Retina (tissue), 1 donor: ENCODE data around the gene MACROD2.
"Not testable (repeated sequence)": the region's sequence is repeated elsewhere in the genome, so short reads cannot be mapped to it uniquely, and the experiment has no call there.

ENCODE experiments used
- DNase-seq: peaks from one replicate; pipeline ENCODE4 v3.0.0-alpha.2; 2016

MACROD2 gene

DNA sequence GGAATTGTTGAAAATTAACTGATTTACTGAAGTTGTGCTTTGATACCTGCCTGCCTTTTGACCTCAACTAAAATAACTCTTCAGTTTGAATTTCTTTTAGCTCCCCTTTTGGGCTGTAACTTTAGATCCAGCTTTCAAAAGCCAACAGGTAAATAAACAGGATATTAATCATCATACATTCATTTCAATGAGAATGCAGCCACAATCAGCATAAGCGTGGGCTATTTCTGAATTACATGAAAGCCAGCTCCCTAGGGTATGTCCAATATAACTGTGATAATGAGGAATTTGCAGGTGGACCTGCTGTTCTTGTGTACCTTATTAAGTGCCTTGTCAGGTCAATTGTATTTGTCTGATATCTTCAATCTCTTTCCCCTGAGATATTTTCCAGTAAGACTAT, 1747.3 kb downstream of the MACROD2 start:
- DNase-seq: no peak

DNA sequence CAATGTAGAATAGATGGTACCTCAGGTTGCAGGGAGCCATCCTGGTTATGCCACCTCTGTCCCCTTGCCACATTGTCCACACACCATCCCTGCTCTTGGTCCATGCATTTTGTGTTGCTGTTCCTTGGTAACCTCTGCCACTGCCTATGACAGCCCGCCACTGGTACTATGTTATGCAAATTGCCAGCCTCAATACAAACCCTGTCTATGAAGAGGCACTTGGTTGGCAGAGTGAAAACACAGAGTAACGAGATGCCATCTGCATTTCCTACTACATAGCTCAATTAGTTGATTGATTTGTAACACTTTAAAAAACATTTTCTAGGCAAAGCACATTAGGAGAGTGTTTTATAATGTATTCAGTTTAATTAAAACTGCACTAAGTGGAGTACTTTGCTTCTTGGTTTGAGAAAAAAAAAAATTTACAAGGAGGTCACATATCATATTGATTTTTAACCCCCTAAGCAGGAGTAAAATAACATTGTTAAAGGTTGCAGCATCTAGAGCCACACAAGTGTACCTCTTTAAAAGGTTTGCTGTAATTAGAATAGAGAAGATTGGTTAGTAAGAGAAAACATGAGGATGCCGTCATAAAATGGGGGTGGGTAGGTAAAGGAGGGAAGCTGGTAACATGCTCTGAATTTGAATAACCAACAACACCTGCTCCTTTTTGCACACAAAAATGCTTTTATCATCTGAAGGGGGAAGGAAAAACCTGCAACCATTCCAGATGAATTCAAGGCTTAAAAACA, 1760.9 kb downstream of the MACROD2 start:
- DNase-seq: no peak

DNA sequence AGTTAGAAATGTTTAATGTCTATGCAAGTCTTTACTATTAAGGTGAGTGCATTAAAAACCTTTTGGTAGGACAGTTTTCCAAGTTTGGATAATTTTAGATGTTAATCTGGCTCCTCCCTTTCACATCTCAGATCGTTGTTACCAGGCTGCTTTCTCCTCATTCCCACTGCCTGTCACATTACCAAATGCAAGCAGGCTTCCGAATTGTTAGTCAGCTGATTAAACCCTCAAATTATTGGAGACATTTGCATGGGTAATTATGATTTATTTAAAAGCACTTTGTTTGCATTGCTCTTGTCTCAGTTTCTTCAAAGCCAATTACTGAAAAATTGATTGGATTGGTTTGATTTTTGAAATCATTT, 1761.4 kb downstream of the MACROD2 start:
- no peak for DNase-seq

DNA sequence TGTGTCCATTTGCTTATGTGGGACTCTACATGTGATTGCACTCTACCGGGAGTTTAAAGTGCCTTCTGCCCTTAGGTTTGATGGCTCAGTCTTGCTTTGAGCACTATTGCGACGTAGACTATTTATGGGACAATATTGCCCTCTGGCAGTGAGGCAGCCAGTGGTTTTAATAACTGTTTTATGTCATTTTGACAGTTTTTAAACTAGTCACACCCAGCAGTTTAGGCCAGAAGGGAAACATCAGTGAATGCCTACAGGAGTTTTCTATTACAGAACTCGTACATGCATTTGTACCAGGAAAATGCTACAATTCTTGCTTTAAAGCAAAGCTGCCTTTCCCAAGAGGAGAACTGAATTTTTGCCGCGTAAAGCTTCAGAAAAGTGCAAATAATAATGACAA, 1764.3 kb downstream of the MACROD2 start:
- DNase-seq: no peak

DNA sequence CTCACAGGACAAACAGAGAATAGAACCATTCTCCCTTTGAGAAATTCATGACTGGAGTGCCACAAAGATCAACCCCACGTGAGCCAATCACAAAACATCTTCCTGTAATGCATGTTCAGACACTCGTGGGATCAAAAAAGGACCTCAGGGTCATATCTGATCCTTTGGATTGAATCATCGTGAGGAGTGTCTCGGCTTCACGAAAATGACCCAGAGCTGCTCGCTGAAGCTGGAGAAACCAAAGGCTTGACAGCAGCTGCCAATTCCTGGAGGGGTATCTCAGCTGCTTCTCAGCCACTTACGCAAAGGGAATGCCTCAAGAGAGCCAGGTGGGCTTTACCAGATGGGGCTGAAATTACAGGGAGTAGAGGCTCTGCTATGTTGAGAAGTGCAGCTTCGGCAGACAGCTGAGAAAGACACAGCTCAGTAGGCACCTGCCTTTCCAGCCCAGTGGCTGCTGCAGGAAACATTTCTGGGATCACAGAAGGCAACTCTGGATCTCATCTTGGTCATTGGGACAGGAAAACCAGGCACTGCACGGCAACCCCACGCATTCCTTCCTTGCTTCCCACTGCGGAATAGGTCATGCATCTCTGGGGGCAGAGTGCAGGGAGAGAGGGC, 1764.8 kb downstream of the MACROD2 start:
- peak; percentile 49 for DNase-seq

DNA sequence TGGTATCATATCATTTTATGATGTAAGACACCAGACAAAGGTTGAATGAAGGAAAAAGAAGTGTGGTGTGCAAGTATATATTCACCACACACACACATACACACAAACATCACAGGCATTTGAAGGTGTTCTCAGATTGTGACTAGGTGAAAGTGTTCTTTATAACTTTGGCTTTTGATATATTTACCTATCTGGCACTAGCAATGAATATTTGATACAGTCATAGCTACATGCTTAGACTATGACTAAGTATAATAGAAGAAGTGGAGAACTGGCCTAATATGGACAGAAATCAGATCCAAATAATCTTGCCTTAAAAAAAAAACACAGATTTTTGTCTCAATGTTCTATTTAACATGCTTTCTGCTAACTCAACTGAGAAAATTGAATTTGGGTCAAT, 1768.0 kb downstream of the MACROD2 start:
- no peak for DNase-seq

DNA sequence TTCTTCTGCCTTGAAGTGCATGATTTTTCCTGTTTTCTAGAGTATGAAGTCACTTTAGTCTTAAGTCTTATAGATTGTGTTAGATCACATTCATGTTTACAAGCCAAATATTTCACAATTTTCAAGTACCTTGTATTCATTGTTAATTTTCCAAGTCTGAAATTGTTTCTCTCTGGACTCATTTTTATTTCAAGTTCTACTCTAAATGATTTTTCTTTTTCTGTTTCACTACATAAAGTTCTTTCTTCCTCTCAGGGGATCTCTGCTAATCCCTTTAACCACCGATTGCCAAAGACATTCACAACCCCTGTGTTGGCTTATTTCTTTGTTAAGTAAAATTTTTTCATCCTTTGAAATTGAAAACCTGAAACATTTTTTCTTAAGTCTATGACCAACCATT, 1772.3 kb downstream of the MACROD2 start:
- no peak for DNase-seq

DNA sequence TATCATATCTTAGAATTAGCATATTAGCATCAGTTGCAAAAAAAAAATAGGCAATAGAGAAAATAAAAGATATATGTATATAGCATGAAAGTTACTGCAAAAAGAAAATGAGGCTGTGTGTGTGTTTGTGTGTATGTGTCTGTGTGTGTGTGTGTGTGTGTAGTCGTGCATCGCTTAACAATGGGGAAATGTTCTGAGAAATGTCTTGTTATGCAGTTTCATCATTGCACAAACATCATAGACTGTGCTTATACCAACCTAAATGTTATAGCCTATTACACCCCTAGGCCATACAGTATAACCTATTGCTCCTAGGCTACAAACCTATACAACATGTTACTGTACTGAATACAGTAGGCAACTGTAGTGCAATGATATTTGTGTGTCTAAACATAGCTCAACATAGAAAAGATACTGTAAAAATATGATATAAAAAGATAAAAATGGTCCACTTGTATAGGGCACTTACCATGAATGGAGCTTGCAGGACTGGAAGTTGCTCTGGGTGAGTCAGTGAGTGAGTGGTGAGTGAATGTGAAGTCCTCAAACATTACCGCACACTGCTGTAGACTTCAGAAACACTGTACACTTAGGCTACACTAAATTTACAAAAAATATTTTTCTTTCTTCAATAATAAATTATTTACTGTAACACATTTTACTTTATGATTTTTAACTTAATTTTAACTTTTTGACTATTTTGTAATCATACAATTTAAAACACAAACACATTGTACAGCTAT, 1772.9 kb downstream of the MACROD2 start:
- no peak for DNase-seq

DNA sequence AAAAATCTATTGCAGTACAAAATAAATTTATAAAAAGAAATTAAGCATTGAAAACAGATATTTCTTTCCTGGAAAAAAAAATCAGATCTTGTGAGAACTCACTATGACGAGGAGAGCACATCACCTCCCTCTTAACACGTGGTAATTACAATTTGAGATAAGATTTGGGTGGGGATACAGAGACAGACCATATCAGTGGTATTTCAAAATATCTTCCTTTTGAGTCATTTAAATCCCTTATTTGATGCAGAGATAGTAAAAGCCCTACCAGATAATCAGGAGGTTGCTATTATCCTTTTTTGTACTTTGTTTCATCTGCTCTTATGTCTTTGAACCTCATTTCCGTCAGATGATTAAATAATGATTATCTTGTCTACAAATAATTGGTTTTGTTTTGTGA, 1777.5 kb downstream of the MACROD2 start:
- no peak for DNase-seq

DNA sequence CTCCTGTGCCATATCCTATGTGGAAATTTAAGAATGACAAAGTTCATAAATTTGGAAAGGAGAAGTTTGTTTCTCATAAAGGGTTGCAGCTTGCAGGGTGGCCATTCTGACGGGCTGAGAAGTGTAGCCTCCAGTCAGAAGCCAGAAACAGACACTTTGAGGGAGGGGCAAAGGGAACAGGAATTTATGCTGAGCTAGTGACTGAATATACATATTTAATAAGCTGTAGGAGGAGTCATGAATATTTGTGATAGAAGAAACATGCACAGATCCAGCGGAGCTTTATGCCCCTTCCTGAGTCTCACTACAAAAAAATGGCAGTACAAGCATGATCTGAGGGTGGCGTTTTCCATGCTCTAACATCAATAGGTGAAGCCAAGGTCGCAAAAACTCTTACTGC, 1779.6 kb downstream of the MACROD2 start:
- no peak for DNase-seq

DNA sequence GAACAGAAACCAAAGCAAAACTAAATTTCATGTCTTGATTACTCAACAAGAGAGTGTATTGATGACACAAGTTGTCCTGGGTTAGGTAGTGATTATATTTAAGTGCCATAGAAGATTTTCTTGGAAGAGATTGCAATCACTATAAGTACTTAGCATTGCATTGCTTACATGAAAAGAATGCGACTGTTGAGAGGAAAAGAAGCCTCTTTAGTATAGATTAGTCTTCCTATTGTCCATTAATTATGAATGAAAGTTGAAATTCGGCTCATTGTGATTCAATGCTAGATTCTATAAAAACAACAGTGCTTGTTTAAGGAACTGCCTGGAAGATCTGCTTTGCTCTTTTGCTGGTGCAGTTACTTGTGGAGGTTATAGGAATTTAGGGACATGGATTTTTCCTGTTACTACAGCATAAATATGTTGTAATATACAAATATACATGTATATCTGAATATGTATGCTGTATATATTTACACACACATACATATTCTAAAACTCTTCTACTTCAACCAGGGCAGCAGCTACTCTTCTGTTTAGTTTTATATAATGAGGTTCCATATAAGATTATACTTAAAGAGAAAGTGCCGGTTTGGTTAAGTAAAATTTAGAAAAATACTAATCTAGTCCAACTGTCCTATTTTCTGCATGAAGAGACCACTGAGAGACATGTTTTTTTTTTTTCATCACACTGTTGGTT, 1781.6 kb downstream of the MACROD2 start:
- no peak for DNase-seq

DNA sequence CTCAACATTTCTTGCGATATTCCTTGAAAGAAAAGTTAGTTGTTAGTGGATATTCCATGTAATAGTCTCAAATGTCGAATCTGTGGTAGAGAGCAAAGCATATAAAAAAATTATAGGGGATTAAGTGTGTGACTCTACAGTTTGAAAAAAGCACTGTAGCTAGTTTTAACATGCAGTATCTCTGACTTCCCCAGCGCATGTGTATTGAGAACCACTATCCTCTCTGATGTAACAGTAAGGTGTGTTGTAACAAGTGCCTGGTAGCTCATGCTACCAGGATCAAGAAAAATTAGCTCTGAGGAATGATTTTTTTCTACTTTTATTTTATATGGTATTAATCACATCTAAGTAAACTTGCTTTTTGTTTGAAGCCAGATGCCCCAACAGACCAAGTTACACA, 1788.7 kb downstream of the MACROD2 start:
- no peak for DNase-seq

DNA sequence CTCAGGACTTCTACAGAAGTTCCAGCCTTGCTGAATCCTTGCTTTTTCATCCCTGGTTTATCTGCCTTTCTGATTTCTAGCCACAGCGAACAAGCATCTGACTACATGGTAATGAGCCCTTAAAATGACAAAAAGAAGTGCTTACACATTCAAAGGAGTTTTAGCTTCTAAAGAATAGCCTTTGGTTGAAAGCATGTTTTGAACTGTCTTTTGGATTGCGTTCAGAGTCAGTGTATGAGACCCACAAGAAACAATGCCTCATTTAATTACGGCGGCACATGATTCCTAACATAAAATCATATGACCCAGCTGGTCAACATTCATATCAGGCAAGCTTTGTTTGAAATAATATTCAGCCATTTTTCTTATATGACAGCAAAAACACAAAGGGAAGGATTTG, 1793.8 kb downstream of the MACROD2 start:
- DNase-seq: no peak

DNA sequence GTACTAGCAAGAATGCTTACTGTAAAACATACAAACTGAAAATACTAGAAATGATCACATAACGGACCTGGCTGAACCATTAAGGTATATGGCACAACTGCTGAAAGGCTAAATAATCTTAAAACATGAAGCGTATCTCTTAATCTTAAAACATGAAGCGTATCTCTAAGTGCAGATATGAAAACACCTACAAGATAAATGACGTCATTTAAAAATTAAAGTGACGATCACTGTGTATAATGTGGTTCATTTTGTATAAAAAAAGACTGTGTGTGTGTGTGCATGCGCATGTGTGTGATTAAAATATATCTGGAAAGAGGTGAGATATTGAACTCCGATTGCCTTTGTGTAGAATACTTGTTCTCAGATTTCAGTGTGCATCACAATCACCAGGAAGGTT, 1797.5 kb downstream of the MACROD2 start:
- no peak for DNase-seq

DNA sequence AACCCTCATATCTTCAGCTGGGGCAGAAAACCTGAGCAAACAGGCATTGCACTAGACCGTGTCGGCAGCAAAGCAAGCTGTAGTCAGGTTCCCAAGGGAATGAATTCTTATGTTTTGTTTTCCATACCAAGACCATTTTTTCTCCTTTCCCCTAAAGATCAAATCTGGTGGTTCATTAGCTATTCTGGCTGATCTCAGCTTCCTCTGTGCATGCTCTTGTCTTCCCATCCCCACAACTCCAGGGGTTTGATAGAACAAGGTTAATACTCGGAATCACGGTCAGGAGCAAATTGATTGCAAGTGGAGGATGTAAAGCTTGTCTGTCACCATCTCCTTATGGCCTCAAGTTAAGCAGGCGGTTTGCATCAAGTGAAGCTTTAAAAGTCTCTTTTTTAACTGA, 1799.1 kb downstream of the MACROD2 start:
- DNase-seq: peak; percentile 41

DNA sequence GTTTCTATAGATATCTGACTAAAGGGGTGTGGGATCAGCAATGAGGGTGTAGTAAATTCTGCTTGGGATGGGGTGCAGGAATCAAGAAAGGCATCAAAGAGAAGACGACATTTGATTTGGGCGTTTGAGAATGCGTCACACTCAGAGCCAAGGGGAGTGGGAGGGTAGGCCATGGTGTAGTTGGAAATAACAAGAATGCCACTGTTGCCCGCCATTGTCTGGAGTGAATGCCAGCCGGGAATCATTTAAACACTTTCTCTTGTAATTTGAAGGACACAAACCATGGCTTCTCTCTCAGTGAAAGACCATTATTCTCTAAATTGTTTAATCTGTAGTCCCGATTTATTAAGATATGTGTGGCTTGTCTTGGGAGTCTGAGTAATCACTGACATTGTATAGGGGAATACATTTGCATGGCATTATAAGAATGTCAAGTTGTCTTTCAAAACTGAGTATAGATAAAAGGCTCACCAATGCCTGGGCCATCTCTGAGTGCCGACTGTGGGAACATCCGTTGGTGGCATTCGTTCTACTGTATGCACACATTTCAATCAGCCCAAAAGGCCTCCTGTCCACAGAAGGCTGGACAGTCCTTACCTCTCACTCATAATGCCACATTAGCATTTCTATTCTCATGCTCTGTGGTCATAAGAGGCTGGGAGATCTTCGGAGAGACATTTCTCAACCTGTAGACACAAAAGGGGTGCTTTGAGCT, 1800.1 kb downstream of the MACROD2 start:
- no peak for DNase-seq

DNA sequence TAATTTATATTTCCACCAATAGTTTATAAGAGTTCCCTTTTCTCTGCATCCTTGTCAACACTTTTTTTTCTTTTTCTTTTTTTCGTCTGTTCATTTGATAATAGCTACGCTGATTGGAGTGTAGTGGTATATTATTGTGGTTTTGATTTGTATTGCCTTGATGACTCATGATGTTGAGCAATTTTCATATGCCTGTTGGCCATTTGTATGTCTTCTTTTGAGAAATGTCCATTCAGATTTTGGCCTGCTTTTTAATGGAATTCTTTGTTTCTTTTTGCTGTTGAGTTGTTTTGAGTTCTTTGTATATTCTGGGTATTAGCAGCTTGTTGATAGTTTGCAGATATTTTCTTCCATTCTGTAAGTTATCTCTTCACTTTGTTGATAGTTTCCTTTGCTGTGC, 1804.6 kb downstream of the MACROD2 start:
- no peak for DNase-seq

DNA sequence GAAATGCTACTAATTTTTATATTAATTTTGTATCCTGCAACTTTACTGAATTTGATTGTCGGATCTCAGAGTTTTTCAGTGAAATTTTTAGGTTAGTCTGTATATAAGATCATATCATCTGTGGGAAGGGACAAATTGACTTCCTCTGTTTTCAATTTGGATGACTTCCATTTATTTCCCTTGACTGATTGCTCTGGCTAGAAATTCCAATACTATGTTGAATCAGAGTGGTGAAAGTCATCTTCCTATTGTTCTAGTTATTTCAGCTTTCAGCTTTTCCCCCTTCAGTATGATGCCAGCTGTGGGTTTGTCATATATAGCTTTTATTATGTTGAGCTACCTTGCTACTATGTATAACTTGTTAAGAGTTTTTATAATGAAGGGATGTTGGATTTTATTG, 1806.7 kb downstream of the MACROD2 start:
- DNase-seq: no peak

DNA sequence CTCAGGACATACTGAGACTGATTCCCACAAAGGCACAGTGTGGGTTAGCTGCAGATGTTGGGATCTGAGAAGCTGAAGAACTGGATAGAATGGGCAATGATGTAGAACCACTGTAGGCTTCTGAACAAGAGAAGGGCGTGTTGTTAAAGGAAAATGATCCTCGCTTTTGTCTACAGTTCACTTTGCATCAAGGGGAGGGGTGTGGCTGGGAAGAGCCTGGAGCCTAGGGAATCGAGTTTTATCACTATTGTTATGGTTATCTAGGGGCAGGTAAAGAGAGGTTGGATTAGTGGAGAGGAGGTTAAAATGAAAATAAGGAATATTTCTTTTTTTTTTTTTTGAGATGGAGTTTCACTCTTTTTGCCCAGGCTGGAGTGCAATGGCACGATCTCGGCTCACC, 1809.8 kb downstream of the MACROD2 start:
- no peak for DNase-seq

DNA sequence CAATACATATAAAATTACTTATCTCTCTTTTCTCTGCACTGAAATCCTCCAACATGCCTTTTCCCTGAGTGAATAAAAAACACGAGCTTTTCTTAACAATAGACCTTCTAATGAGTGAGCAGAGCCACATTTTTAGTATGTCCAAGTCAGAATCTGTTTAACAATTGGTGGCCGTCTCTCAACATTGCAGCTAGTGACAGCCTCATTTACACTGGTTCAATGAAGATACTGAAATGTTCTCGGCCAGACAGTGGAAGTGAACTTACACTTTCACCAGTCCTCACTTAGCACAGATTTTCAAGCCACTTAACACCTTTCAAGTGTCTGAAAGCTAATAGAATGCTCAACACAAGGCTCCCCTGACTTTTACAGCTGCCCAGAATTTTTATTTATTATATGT, 1810.8 kb downstream of the MACROD2 start:
- DNase-seq: peak; percentile 38

DNA sequence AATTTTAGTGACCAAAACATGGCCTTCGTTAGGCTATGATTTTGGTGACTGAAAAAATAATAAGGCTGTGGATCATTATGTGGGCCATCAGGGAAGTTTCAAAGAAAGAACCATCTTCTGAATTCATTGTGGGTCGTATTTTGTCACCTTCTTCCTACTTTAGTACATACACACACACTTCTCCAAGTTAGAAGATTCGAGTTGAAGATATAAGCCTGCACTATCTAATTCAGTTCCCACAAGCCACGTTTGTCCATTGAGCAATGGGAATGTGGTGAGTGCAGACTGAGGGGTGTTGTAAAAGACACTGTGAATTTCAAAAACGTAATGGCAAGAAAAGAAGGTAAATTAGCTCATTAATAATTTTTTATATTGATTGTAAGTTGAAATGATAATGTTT, 1812.0 kb downstream of the MACROD2 start:
- no peak for DNase-seq

DNA sequence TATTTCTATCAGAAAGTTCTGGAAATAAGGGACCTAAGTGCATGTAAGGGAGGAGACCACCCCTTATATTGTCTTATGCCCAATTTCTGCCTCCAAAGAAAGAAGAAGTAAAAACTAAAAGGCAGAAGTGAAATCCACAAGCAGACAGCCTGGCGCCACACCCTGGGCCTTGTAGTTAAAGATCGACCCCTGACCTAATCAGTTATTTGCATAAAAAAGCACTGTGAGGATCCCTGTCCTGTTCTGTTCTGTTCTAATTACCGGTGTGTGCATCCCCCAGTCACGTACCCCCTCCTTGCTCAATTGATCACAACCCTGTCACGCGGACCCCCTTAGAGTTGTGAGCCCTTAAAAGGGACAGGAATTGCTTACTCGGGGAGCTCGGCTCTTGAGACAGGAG, 1812.5 kb downstream of the MACROD2 start:
- DNase-seq: not testable (repeated sequence)

DNA sequence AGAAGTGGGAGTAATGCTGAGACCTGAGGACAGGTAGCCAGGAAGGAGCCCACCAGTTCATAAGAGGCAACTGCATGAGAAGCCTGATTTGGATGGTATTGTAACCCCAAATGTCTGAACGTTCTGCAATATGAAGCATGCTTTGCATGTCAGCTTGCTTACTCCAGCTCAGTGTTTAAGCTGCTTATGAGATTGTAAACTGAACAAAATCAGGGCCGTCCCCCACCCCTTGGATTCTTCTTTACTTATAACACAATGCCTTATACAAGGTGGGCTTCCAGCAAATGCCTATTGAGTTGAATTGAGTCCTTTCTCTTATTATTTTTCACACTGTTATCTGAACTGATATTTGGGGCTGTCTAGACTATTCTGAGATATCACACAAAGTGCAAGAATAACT, 1816.6 kb downstream of the MACROD2 start:
- DNase-seq: no peak
